GM10266 (cell line): ENCODE measurements around the gene RWDD3.

Experiments
- DNase-seq: peaks from one replicate; pipeline ENCODE4 v3.0.0; 2012; ENCODE audit errors: extremely low spot score
- CTCF ChIP-seq: IDR thresholded peaks from 2 replicates; pipeline ENCODE4 v1.5.1; 2012; ENCODE audit warnings: mild to moderate bottlenecking, low read depth; ENCODE audit not compliant: control insufficient read depth, insufficient read depth; ENCODE audit errors: missing control alignments

The RWDD3 gene

GRCh38 chr1:95229706-95230105, 4.3 kb upstream of the RWDD3 start:
- no peak for DNase-seq
- no peak for TF ChIP-seq CTCF

- DNase-seq: no peak
- no peak for TF ChIP-seq CTCF
These were observed 3.8 kb upstream of the RWDD3 start for GRCh38 chr1:95230256-95230655.

GRCh38 chr1:95230768-95231191, 3.2 kb upstream of the RWDD3 start:
- TF ChIP-seq CTCF: no peak
- DNase-seq: no peak

GRCh38 chr1:95232646-95233318, 1.2 kb upstream of the RWDD3 start:
- no peak for DNase-seq
- no peak for TF ChIP-seq CTCF

- no peak for DNase-seq
- no peak for TF ChIP-seq CTCF
These were observed 682 bp upstream of the RWDD3 start for GRCh38 chr1:95233319-95233736.

GRCh38 chr1:95236784-95237575, 3.0 kb downstream of the RWDD3 start:
- no peak for DNase-seq
- TF ChIP-seq CTCF: no peak
